OCI-LY7 (cell line): ENCODE measurements around the gene ANP32E. TPM values are rescaled to one million over a fixed set of nuclear protein-coding genes. Genes with fewer than 3 reads are reported as not detected.
A peak's percentile ranks its signal among the peaks of the same experiment; 100 is the strongest.
"Not testable (repeated sequence)": the region's sequence is repeated elsewhere in the genome, so short reads cannot be mapped to it uniquely, and the experiment has no call there.

Experiments
- BruUV-seq: library from RNA; stranded (reverse); fragments of 400-500 nt; replicated peaks from 2 replicates; lab custom pipeline; 2021; lab: Mats Ljungman, UMichigan
- CTCF ChIA-PET: fragments of 300-600 bp; sonication (Branson Sonifier 250); formaldehyde crosslinking; loops from one replicate; lab custom pipeline; 2022; ENCODE audit warnings: antibody characterized with exemption; ENCODE audit not compliant: unreplicated experiment; lab: Charles Lee
- POLR2A ChIA-PET: fragments of 300-600 bp; sonication (Branson Sonifier 250); formaldehyde crosslinking; loops from one replicate; lab custom pipeline; 2022; ENCODE audit warnings: antibody characterized with exemption; lab: Charles Lee
- DNase-seq: peaks from one replicate; pipeline ENCODE4 v3.0.0-alpha.2; 2015; ENCODE audit warnings: low spot score
- H2AFZ ChIP-seq: fragments of 200-600 bp; sonication (generic), shearing (Covaris generic); 2 replicates; pipeline ENCODE4 v1.6.1; 2014; ENCODE audit warnings: mild to moderate bottlenecking, antibody characterized with exemption, low read length, moderate library complexity
- H3K27ac ChIP-seq: fragments of 200-600 bp; sonication (generic); 2 replicates; pipeline ENCODE4 v1.5.1; 2014; ENCODE audit warnings: mixed run types, low read depth, mild to moderate bottlenecking, moderate library complexity, low read length, inconsistent platforms; ENCODE audit not compliant: poor library complexity, severe bottlenecking
- H3K36me3 ChIP-seq: fragments of 200-600 bp; sonication (generic); 2 replicates; pipeline ENCODE4 v1.6.1; 2014; ENCODE audit warnings: mild to moderate bottlenecking, antibody characterized with exemption, low read length, moderate library complexity, mixed read lengths; ENCODE audit not compliant: insufficient read depth
- H3K4me1 ChIP-seq: fragments of 200-600 bp; sonication (generic); 2 replicates; pipeline ENCODE4 v1.5.1; 2014; ENCODE audit warnings: mild to moderate bottlenecking, low read length; ENCODE audit not compliant: insufficient read depth, poor library complexity, severe bottlenecking
- H3K4me2 ChIP-seq: fragments of 200-600 bp; sonication (generic); 2 replicates; pipeline ENCODE4 v1.6.1; 2014; ENCODE audit warnings: mild to moderate bottlenecking, low read length
- H3K4me3 ChIP-seq: fragments of 200-600 bp; sonication (generic); 2 replicates; pipeline ENCODE4 v1.5.1; 2014; ENCODE audit warnings: mild to moderate bottlenecking, low read depth, low read length; ENCODE audit not compliant: poor library complexity, severe bottlenecking
- H3K79me2 ChIP-seq: fragments of 200-600 bp; sonication (generic); 2 replicates; pipeline ENCODE4 v1.6.1; 2016; ENCODE audit warnings: low read depth, mild to moderate bottlenecking, low read length, moderate library complexity, mixed read lengths; ENCODE audit not compliant: insufficient read depth
- H3K9me2 ChIP-seq: fragments of 200-600 bp; sonication (generic); 2 replicates; pipeline ENCODE4 v1.6.1; 2016; ENCODE audit warnings: mild to moderate bottlenecking, low read length, mixed read lengths; ENCODE audit not compliant: insufficient read depth
- H3K9me3 ChIP-seq: fragments of 200-600 bp; sonication (generic); 2 replicates; pipeline ENCODE4 v1.6.1; 2014; ENCODE audit warnings: mild to moderate bottlenecking, mixed run types, low read length, mixed read lengths
- H4K20me1 ChIP-seq: fragments of 200-600 bp; sonication (generic); 2 replicates; pipeline ENCODE4 v1.6.1; 2014; ENCODE audit warnings: mild to moderate bottlenecking, antibody characterized with exemption, low read length, moderate library complexity, mixed read lengths; ENCODE audit not compliant: insufficient read depth
- EZH2phosphoT487 ChIP-seq: fragments of 200-600 bp; sonication (generic); IDR thresholded peaks from 2 replicates; pipeline ENCODE4 v1.6.1; 2018; ENCODE audit warnings: low read depth, borderline replicate concordance, mild to moderate bottlenecking, mixed run types, antibody characterized with exemption, low read length, moderate library complexity, mixed read lengths
- intact Hi-C: fragments of 100-400 bp; cut with micrococcal nuclease; formaldehyde crosslinking; loops from one replicate; pipeline ENCODE4 v1.10.0; 2022; ENCODE audit not compliant: unreplicated experiment
- total RNA-seq, 2 experiments: library from RNA; depleted of rRNA in 1 of 2; stranded (reverse); fragments of >200 nt in 1 of 2; shearing (Covaris generic) in 1 of 2; gene quantifications; 2 replicates each; pipeline ENCODE4 v1.2.3, GENCODE V29; 2014 to 2022
- TF ChIP-seq, protein P1 (sequence below): fragments of 200-600 bp; sonication (generic); conservative IDR thresholded peaks from 2 replicates; pipeline ENCODE4 v1.5.1; 2014; ENCODE audit warnings: mild to moderate bottlenecking, antibody characterized with exemption, low read length, moderate library complexity, mixed read lengths

Gene ANP32E
- total RNA-seq, 2 experiments from 2014 or later, result 52.8 to 152 TPM

GRCh38 chr1:150237746-150238145, 1.8 kb upstream of the ANP32E start:
- Histone ChIP-seq H3K27ac (no peak overlapping the region), H3K79me2 (peaks cover 32% of the 10 kb centered on the region), H4K20me1 (peaks cover 13% of the 10 kb centered on the region), H3K4me3 (no peak overlapping the region), H3K4me1 (peaks cover 18% of the 10 kb centered on the region), H3K4me2 (no peak overlapping the region), H3K36me3 (peaks cover 15% of the 10 kb centered on the region), H2AFZ (no peak overlapping the region), H3K9me2 (no peaks in the 10 kb centered on the region), H3K9me3 (no peaks in the 10 kb centered on the region)
- POLR2A ChIA-PET, result no interaction called here
- intact Hi-C loops, result loop anchor here (2.0 kb wide), 1 partner anchor 77 kb away; no protein-coding TSS in a partner anchor
- CTCF ChIA-PET, result no interaction called here
- no TSS peak for BruUV-seq
- no peak for TF ChIP-seq EZH2phosphoT487
- TF ChIP-seq, protein P1, sequence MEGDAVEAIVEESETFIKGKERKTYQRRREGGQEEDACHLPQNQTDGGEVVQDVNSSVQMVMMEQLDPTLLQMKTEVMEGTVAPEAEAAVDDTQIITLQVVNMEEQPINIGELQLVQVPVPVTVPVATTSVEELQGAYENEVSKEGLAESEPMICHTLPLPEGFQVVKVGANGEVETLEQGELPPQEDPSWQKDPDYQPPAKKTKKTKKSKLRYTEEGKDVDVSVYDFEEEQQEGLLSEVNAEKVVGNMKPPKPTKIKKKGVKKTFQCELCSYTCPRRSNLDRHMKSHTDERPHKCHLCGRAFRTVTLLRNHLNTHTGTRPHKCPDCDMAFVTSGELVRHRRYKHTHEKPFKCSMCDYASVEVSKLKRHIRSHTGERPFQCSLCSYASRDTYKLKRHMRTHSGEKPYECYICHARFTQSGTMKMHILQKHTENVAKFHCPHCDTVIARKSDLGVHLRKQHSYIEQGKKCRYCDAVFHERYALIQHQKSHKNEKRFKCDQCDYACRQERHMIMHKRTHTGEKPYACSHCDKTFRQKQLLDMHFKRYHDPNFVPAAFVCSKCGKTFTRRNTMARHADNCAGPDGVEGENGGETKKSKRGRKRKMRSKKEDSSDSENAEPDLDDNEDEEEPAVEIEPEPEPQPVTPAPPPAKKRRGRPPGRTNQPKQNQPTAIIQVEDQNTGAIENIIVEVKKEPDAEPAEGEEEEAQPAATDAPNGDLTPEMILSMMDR, result no peak
- DNase-seq, result no peak

GRCh38 chr1:150237176-150237575, 1.3 kb upstream of the ANP32E start:
- Histone ChIP-seq H3K36me3 (peaks cover 17% of the 10 kb centered on the region), H3K27ac (peak overlapping the region; percentile 95), H2AFZ (peak overlapping the region; percentile 72; the same call in 1 of the 2 replicates), H3K4me3 (peak overlapping the region; percentile 96), H3K4me2 (peak overlapping the region; percentile 78), H3K4me1 (peaks cover 21% of the 10 kb centered on the region), H3K79me2 (peaks cover 37% of the 10 kb centered on the region), H4K20me1 (peaks cover 16% of the 10 kb centered on the region)
- H3K9me2 ChIP-seq, H3K9me3 ChIP-seq, DNase-seq, CTCF ChIA-PET, BruUV-seq: not testable (repeated sequence)
- POLR2A ChIA-PET, result interaction anchor here (0.5 to 1.1 kb wide), 3 partner anchors 32 to 294 kb away, joined by 3 to 5 read pairs (median 3); partner anchors contain the start of gene APH1A
- intact Hi-C loops, result loop anchor here (2.0 kb wide), 1 partner anchor 76 kb away; no protein-coding TSS in a partner anchor

DNA sequence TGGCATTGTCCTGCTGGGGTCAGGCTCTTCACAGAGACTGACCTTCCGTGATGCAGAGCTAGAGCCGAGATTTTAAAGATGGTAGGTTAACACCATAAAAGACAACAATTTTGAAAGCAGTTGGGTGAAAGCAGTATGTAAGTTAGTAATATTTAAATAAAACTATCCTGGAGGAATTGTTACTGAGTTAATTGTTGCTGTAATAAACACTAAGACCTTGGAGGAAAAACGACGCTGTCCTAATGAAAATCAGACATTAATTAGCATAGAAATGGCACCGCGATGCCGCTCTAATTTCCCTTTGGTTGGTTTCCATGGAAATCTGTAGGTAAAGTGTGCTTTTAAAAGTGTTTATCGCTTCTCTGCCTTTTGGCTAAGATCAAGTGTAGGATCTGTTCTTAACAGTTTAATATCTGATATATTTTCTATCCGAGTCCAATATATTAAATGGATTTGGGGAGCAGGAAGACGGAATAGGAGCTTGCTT, 745 bp upstream of the ANP32E start:
- peak overlapping the region; percentile 95 for H3K27ac ChIP-seq
- TSS peak; percentile 92 for BruUV-seq

More for the DNA sequence above, 745 bp upstream of the ANP32E start:
- Histone ChIP-seq H3K4me1 (peaks cover 21% of the 10 kb centered on the region), H3K79me2 (peaks cover 43% of the 10 kb centered on the region), H4K20me1 (peaks cover 16% of the 10 kb centered on the region), H3K4me3 (peak overlapping the region; percentile 96), H3K4me2 (peak overlapping the region; percentile 78), H3K9me3 (no peaks in the 10 kb centered on the region), H3K9me2 (no peaks in the 10 kb centered on the region), H3K36me3 (peaks cover 20% of the 10 kb centered on the region), H2AFZ (peak overlapping the region; percentile 72)
- TF ChIP-seq, protein P1, result no peak
- TF ChIP-seq EZH2phosphoT487, result no peak
- ChIA-PET CTCF (no interaction called here), POLR2A (interaction anchor here (0.5 to 1.1 kb wide), 5 partner anchors 24 to 293 kb away, joined by 3 to 5 read pairs (median 3); partner anchors contain the start of gene APH1A)
- intact Hi-C loops, result loop anchor here (1.0 to 2.0 kb wide), 2 partner anchors 33 to 76 kb away; partner anchors contain the start of gene APH1A
- DNase-seq, result no peak
